H9 (cell line): ENCODE measurements around the gene KLHL22. TPM values are rescaled to one million over a fixed set of nuclear protein-coding genes. Genes with fewer than 3 reads are reported as not detected.

Experiments
- DNase-seq: peaks from one replicate; pipeline ENCODE4 v3.0.0-alpha.2; 2017
- H2AFZ ChIP-seq: one replicate; pipeline ENCODE4 v1.6.1; 2013; ENCODE audit warnings: mild to moderate bottlenecking, low read length, control low read depth, moderate library complexity
- H2AK5ac ChIP-seq: 2 replicates; pipeline ENCODE4 v1.6.1; 2013; ENCODE audit warnings: low read length, control low read depth, mixed read lengths; ENCODE audit not compliant: insufficient read length
- H2BK120ac ChIP-seq: one replicate; pipeline ENCODE4 v1.6.1; 2013; ENCODE audit warnings: low read depth, mild to moderate bottlenecking, low read length, control low read depth, inconsistent platforms; ENCODE audit not compliant: poor library complexity, severe bottlenecking
- H2BK12ac ChIP-seq: 2 replicates; pipeline ENCODE4 v1.6.1; 2013; ENCODE audit warnings: low read length, control low read depth, mixed read lengths, low read depth; ENCODE audit not compliant: insufficient read length
- H2BK15ac ChIP-seq: 2 replicates; pipeline ENCODE4 v1.6.1; 2013; ENCODE audit warnings: low read depth, low read length, control low read depth
- H2BK20ac ChIP-seq: one replicate; pipeline ENCODE4 v1.6.1; 2013; ENCODE audit warnings: low read depth, mild to moderate bottlenecking, low read length, control low read depth, inconsistent platforms; ENCODE audit not compliant: poor library complexity, severe bottlenecking
- H2BK5ac ChIP-seq: 2 replicates; pipeline ENCODE4 v1.6.1; 2013; ENCODE audit warnings: low read length, control low read depth, mixed read lengths; ENCODE audit not compliant: insufficient read length
- H3K14ac ChIP-seq: 2 replicates; pipeline ENCODE4 v1.6.1; 2013; ENCODE audit warnings: low read length, control low read depth; ENCODE audit not compliant: insufficient read depth
- H3K18ac ChIP-seq: 2 replicates; pipeline ENCODE4 v1.6.1; 2013; ENCODE audit warnings: low read depth, mild to moderate bottlenecking, mixed read lengths, low read length, control low read depth; ENCODE audit not compliant: insufficient read length
- H3K23ac ChIP-seq: 2 replicates; pipeline ENCODE4 v1.6.1; 2013; ENCODE audit warnings: low read length, control low read depth, mixed read lengths, low read depth; ENCODE audit not compliant: insufficient read length
- H3K23me2 ChIP-seq: 2 replicates; pipeline ENCODE4 v1.6.1; 2013; ENCODE audit warnings: low read depth, mild to moderate bottlenecking, mixed read lengths, low read length, control low read depth; ENCODE audit not compliant: insufficient read length, poor library complexity, severe bottlenecking
- H3K27ac ChIP-seq: 2 replicates; pipeline ENCODE4 v1.5.1; 2013; ENCODE audit warnings: low read length, control low read depth, mixed read lengths, low read depth; ENCODE audit not compliant: insufficient read length
- H3K27me3 ChIP-seq: 2 replicates; pipeline ENCODE4 v1.6.1; 2013; ENCODE audit warnings: low read length, control low read depth, inconsistent platforms; ENCODE audit not compliant: insufficient read depth
- H3K4ac ChIP-seq: 2 replicates; pipeline ENCODE4 v1.6.1; 2013; ENCODE audit warnings: low read depth, mild to moderate bottlenecking, control low read depth, inconsistent platforms, low read length, moderate library complexity
- H3K4me1 ChIP-seq: 2 replicates; pipeline ENCODE4 v1.6.1; 2013; ENCODE audit warnings: low read length, control low read depth, inconsistent platforms; ENCODE audit not compliant: insufficient read depth
- H3K4me2 ChIP-seq: 2 replicates; pipeline ENCODE4 v1.6.1; 2013; ENCODE audit warnings: low read length, control low read depth, mixed read lengths; ENCODE audit not compliant: insufficient read length, insufficient read depth
- H3K56ac ChIP-seq: 2 replicates; pipeline ENCODE4 v1.6.1; 2013; ENCODE audit warnings: low read depth, mild to moderate bottlenecking, mixed read lengths, low read length, control low read depth; ENCODE audit not compliant: insufficient read length
- H3K79me1 ChIP-seq: 2 replicates; pipeline ENCODE4 v1.6.1; 2013; ENCODE audit warnings: low read depth, mild to moderate bottlenecking, moderate library complexity, low read length, control low read depth, inconsistent platforms; ENCODE audit not compliant: insufficient read depth, poor library complexity, severe bottlenecking
- H3K79me2 ChIP-seq: 2 replicates; pipeline ENCODE4 v1.6.1; 2013; ENCODE audit warnings: low read length, control low read depth, inconsistent platforms; ENCODE audit not compliant: insufficient read depth
- H3K9ac ChIP-seq: 2 replicates; pipeline ENCODE4 v1.6.1; 2013; ENCODE audit warnings: low read length, control low read depth, mixed read lengths; ENCODE audit not compliant: insufficient read length; ENCODE audit errors: extremely low read depth
- H3K9me3 ChIP-seq: one replicate; pipeline ENCODE4 v1.6.1; 2013; ENCODE audit warnings: low read depth, low read length, inconsistent platforms; ENCODE audit not compliant: control insufficient read depth
- H3T11ph ChIP-seq: one replicate; pipeline ENCODE4 v1.6.1; 2013; ENCODE audit warnings: mild to moderate bottlenecking, low read length, control low read depth, inconsistent platforms
- H4K20me1 ChIP-seq: one replicate; pipeline ENCODE4 v1.6.1; 2013; ENCODE audit not compliant: control insufficient read depth, insufficient read length, insufficient read depth
- H4K5ac ChIP-seq: 2 replicates; pipeline ENCODE4 v1.6.1; 2013; ENCODE audit warnings: low read depth, mild to moderate bottlenecking, mixed read lengths, low read length, control low read depth; ENCODE audit not compliant: insufficient read length
- H4K8ac ChIP-seq: replicated peaks from 2 replicates; pipeline ENCODE4 v1.6.1; 2013; ENCODE audit warnings: low read length, control low read depth, mixed read lengths, low read depth; ENCODE audit not compliant: insufficient read length
- H4K91ac ChIP-seq: 2 replicates; pipeline ENCODE4 v1.6.1; 2013; ENCODE audit warnings: low read depth, mild to moderate bottlenecking, moderate library complexity, mixed read lengths, low read length, control low read depth; ENCODE audit not compliant: insufficient read length
- H3K27ac Mint-ChIP-seq, 3 experiments: 2 replicates in 2 of 3; 3 replicates in 1 of 3; pipeline ENCODE4 v1.8.0; 2020 to 2021; ENCODE audit warnings: mixed read lengths in 3 of 3, mild to moderate bottlenecking in 1 of 3, moderate library complexity in 1 of 3
- H3K27me3 Mint-ChIP-seq: 2 replicates; pipeline ENCODE4 v1.8.0; 2021; ENCODE audit warnings: low read depth, mild to moderate bottlenecking, moderate library complexity, mixed read lengths
- H3K36me3 Mint-ChIP-seq, 3 experiments: 2 replicates in 2 of 3; 3 replicates in 1 of 3; pipeline ENCODE4 v1.8.0; 2020 to 2021; ENCODE audit warnings: low read depth in 3 of 3, mixed read lengths in 3 of 3; ENCODE audit not compliant: insufficient read depth in 1 of 3
- H3K4me1 Mint-ChIP-seq, 2 experiments: 2 replicates each; pipeline ENCODE4 v1.8.0; 2020; ENCODE audit warnings: mixed read lengths in 2 of 2
- H3K4me3 Mint-ChIP-seq, 2 experiments: 2 replicates in 1 of 2; 3 replicates in 1 of 2; pipeline ENCODE4 v1.8.0; 2020 to 2021; ENCODE audit warnings: mild to moderate bottlenecking in 2 of 2, mixed read lengths in 2 of 2, moderate library complexity in 1 of 2
- H3K9me3 Mint-ChIP-seq, 2 experiments: 2 replicates in 1 of 2; 3 replicates in 1 of 2; pipeline ENCODE4 v1.8.0; 2020; ENCODE audit warnings: mild to moderate bottlenecking in 2 of 2, mixed read lengths in 2 of 2, moderate library complexity in 1 of 2
- WGBS: extraction: QIAGEN DNeasy Blood & Tissue Kit; methylation state at CpG from one replicate; pipeline ENCODE4 v1.1.7; 2013; ENCODE audit warnings: missing lambda C conversion rate, low lambda C conversion rate, mixed read lengths; ENCODE audit not compliant: insufficient read length; ENCODE audit errors: extremely low coverage; 5-methylcytosine and 5-hydroxymethylcytosine counted together
- total RNA-seq: library from RNA; stranded (reverse); gene quantifications from 2 replicates; pipeline ENCODE4 v1.2.1, GENCODE V29; 2021
- TF ChIP-seq, protein P1 (sequence below): fragments of 200-600 bp; sonication (generic); conservative IDR thresholded peaks from 3 replicates; pipeline ENCODE4 v1.8.0; 2021; ENCODE audit warnings: antibody characterized with exemption, mild to moderate bottlenecking

The KLHL22 gene
- total RNA-seq, 1 experiment from 2014 or later, result 11.9 TPM

- peaks cover 20 to 22% of the 10 kb centered on the region in 2 experiments for H3K4me1 Mint-ChIP-seq
- DNase-seq, result no peak
- TF ChIP-seq, protein P1, sequence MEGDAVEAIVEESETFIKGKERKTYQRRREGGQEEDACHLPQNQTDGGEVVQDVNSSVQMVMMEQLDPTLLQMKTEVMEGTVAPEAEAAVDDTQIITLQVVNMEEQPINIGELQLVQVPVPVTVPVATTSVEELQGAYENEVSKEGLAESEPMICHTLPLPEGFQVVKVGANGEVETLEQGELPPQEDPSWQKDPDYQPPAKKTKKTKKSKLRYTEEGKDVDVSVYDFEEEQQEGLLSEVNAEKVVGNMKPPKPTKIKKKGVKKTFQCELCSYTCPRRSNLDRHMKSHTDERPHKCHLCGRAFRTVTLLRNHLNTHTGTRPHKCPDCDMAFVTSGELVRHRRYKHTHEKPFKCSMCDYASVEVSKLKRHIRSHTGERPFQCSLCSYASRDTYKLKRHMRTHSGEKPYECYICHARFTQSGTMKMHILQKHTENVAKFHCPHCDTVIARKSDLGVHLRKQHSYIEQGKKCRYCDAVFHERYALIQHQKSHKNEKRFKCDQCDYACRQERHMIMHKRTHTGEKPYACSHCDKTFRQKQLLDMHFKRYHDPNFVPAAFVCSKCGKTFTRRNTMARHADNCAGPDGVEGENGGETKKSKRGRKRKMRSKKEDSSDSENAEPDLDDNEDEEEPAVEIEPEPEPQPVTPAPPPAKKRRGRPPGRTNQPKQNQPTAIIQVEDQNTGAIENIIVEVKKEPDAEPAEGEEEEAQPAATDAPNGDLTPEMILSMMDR, result no peak
Observed at GRCh38 chr22:20397498-20397897, 98.1 kb downstream of the KLHL22 start.

More at GRCh38 chr22:20397498-20397897, 98.1 kb downstream of the KLHL22 start:
- no peak overlapping the region for H2AK5ac ChIP-seq
- peaks cover 8% of the 10 kb centered on the region; the same call in 1 of the 2 replicates for H3K4me1 ChIP-seq
- no peak overlapping the region for H3K27ac ChIP-seq
- H2BK20ac ChIP-seq, result no peak overlapping the region
- Mint-ChIP-seq H3K36me3 (peaks cover 13 to 29% (median 26%) of the 10 kb centered on the region in 3 experiments), H3K27me3 (no peaks in the 10 kb centered on the region; the same call in 1 of the 2 replicates), H3K9me3 (no peaks in the 10 kb centered on the region), H3K27ac (no peak overlapping the region), H3K4me3 (no peak overlapping the region)
- no peak overlapping the region for H4K91ac ChIP-seq
- H4K5ac ChIP-seq, result no peak overlapping the region
- no peak overlapping the region for H3K4ac ChIP-seq
- peaks cover 7% of the 10 kb centered on the region; the same call in 1 of the 2 replicates for H3K79me2 ChIP-seq
- H2BK5ac ChIP-seq, result no peak overlapping the region
- H4K8ac ChIP-seq, result no peak overlapping the region
- no peak overlapping the region for H3K9ac ChIP-seq
- H4K20me1 ChIP-seq, result no peaks in the 10 kb centered on the region
- no peaks in the 10 kb centered on the region for H3K27me3 ChIP-seq
- no peak overlapping the region for H2BK12ac ChIP-seq
- H3K9me3 ChIP-seq, result no peaks in the 10 kb centered on the region
- no peak overlapping the region for H2BK15ac ChIP-seq
- no peak overlapping the region for H3K56ac ChIP-seq
- no peak overlapping the region for H3T11ph ChIP-seq
- H3K18ac ChIP-seq, result no peak overlapping the region
- H3K4me2 ChIP-seq, result no peak overlapping the region
- peaks cover 4% of the 10 kb centered on the region for H3K23me2 ChIP-seq
- no peak overlapping the region for H3K14ac ChIP-seq
- H3K23ac ChIP-seq, result no peak overlapping the region
- peaks cover 2% of the 10 kb centered on the region for H3K79me1 ChIP-seq
- no peak overlapping the region for H2BK120ac ChIP-seq
- H2AFZ ChIP-seq, result no peak overlapping the region
- WGBS, result no CpG with 5 or more reads among the region's 2 CpGs
